Measurements from ENCODE around the gene MAP3K14. TPM values are rescaled to one million over a fixed set of nuclear protein-coding genes. Genes with fewer than 3 reads are reported as not detected.

MAP3K14 gene
- total RNA-seq, 4 donors from 2014 or later, result 5.4 to 15.9 (median 12.6) TPM

- TF ChIP-seq, protein P1, sequence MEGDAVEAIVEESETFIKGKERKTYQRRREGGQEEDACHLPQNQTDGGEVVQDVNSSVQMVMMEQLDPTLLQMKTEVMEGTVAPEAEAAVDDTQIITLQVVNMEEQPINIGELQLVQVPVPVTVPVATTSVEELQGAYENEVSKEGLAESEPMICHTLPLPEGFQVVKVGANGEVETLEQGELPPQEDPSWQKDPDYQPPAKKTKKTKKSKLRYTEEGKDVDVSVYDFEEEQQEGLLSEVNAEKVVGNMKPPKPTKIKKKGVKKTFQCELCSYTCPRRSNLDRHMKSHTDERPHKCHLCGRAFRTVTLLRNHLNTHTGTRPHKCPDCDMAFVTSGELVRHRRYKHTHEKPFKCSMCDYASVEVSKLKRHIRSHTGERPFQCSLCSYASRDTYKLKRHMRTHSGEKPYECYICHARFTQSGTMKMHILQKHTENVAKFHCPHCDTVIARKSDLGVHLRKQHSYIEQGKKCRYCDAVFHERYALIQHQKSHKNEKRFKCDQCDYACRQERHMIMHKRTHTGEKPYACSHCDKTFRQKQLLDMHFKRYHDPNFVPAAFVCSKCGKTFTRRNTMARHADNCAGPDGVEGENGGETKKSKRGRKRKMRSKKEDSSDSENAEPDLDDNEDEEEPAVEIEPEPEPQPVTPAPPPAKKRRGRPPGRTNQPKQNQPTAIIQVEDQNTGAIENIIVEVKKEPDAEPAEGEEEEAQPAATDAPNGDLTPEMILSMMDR (IDR thresholded peaks at IDR 0.05), result no peak
- no peak for DNase-seq (ENCODE audit: low spot score)
- no peak for ATAC-seq (ENCODE audit: low FRiP score)
Measured at GRCh38 chr17:45334701-45335677, 18.2 kb upstream of the MAP3K14 start.

- no peak for ATAC-seq (ENCODE audit: low FRiP score)
- TF ChIP-seq, protein P1 (IDR thresholded peaks at IDR 0.05), result no peak
- no peak for DNase-seq (ENCODE audit: low spot score)
Measured at GRCh38 chr17:45334231-45334630, 17.4 kb upstream of the MAP3K14 start.

GRCh38 chr17:45333702-45334092 is 16.9 kb upstream of the MAP3K14 start:
- no peak for DNase-seq (ENCODE audit: low spot score)
- ATAC-seq (ENCODE audit: low FRiP score), result no peak
- TF ChIP-seq, protein P1 (IDR thresholded peaks at IDR 0.05), result no peak

- TF ChIP-seq, protein P1 (IDR thresholded peaks at IDR 0.05), result no peak
- no peak for ATAC-seq (ENCODE audit: low FRiP score)
- DNase-seq (ENCODE audit: low spot score), result no peak
Measured at GRCh38 chr17:45332989-45333701, 16.3 kb upstream of the MAP3K14 start.

DNA sequence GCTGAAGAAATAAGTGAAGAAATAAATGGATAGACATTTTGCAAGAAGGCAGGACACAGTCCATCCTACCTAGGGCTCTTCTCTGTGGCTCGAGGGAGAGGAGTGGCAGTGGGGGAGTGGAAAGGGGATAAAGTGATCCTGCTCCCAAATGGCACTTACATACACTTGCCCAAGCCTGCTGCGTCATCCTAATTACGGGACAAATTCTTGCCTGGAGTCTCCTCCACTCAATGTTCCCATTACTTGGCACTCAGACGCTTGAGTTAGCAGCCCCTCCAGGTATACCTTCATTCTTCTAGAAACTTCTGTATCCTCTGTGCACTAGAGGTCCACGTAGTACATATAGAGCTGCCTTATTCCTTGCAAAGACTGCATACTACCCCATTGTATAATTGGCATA is 15.7 kb upstream of the MAP3K14 start:
- TF ChIP-seq, protein P1 (IDR thresholded peaks at IDR 0.05), result no peak
- no peak for ATAC-seq (ENCODE audit: low FRiP score)

GRCh38 chr17:45326626-45327025 is 9.8 kb upstream of the MAP3K14 start:
- DNase-seq (ENCODE audit: low spot score) (no peak), ATAC-seq (ENCODE audit: low FRiP score) (no peak)
- TF ChIP-seq, protein P1 (IDR thresholded peaks at IDR 0.05), result no peak

More for the DNA sequence above, 15.7 kb upstream of the MAP3K14 start:
- DNase-seq (ENCODE audit: low spot score), result no peak
